Activated T-helper 1 cell treated with anti-CD3 and anti-CD28 coated beads, Interleukin-12 subunit alpha, Interleukin-12 subunit beta, Interleukin-2, Interleukin-4 antibody, amounts not matched to agents 30 ng/mL and 10 ng/mL and 1 ng/mL, durations not matched to agents 14 hours and 24 hours and 36 hours (primary cell): ENCODE measurements around the gene BRWD1. TPM values are rescaled to one million over a fixed set of nuclear protein-coding genes. Genes with fewer than 3 reads are reported as not detected.

Source experiments
- DNase-seq: peaks from one replicate; pipeline ENCODE4 v3.0.0; 2021; ENCODE audit warnings: low spot score
- H3K27ac Mint-ChIP-seq: one replicate; pipeline ENCODE4 v1.8.0; 2021; ENCODE audit warnings: mild to moderate bottlenecking, mixed read lengths
- H3K27me3 Mint-ChIP-seq: one replicate; pipeline ENCODE4 v1.8.0; 2022; ENCODE audit warnings: mild to moderate bottlenecking, moderate library complexity, mixed read lengths; ENCODE audit not compliant: insufficient read depth
- H3K36me3 Mint-ChIP-seq: one replicate; pipeline ENCODE4 v1.8.0; 2021; ENCODE audit warnings: low read depth, mixed read lengths
- H3K4me1 Mint-ChIP-seq: one replicate; pipeline ENCODE4 v1.8.0; 2021; ENCODE audit warnings: low read depth, mixed read lengths
- H3K4me3 Mint-ChIP-seq: one replicate; pipeline ENCODE4 v1.8.0; 2021; ENCODE audit warnings: mild to moderate bottlenecking, moderate library complexity, mixed read lengths
- H3K9me3 Mint-ChIP-seq: one replicate; pipeline ENCODE4 v1.8.0; 2021; ENCODE audit warnings: mixed read lengths
- intact Hi-C: fragments of 100-400 bp; cut with micrococcal nuclease; formaldehyde crosslinking; loops from one replicate; pipeline ENCODE4 v1.15.1; 2024
- total RNA-seq: library from RNA; stranded (reverse); gene quantifications from 2 replicates; pipeline ENCODE4 v1.2.3, GENCODE V29; 2022

The BRWD1 gene
- total RNA-seq, 1 donor from 2014 or later: 34.7 TPM

DNA sequence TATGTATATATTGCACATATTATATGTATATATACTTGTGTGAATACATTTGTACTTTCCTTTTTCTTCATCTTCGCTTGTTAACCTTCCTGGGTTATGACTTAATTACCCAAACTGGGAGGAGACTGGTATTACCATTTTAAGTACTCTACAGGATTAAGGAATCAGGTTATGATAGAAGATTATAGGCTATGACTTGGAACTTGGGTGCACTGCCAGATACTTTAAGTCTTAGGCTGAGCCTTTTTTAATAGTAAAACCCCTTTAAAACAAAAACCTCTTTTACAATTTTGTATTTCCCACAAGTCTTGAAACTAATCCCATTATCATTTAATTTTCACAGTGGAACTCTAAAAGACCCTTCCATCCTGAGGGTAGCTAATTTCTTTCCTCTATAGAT lies 6.0 kb downstream of the BRWD1 start:
- Mint-ChIP-seq H3K27me3 (no peaks in the 10 kb centered on the region), H3K4me3 (no peak overlapping the region), H3K36me3 (peaks cover 32% of the 10 kb centered on the region), H3K27ac (no peak overlapping the region), H3K9me3 (no peaks in the 10 kb centered on the region), H3K4me1 (peaks cover 21% of the 10 kb centered on the region)
- intact Hi-C loops: no loop called here
- DNase-seq: no peak

- Mint-ChIP-seq H3K27me3 (no peaks in the 10 kb centered on the region), H3K4me1 (peaks cover 25% of the 10 kb centered on the region), H3K36me3 (peaks cover 46% of the 10 kb centered on the region), H3K9me3 (peaks cover 8% of the 10 kb centered on the region), H3K27ac (no peak overlapping the region), H3K4me3 (no peak overlapping the region)
- no peak for DNase-seq
- intact Hi-C loops: no loop called here
Measured at GRCh38 chr21:39300587-39300986, 12.8 kb downstream of the BRWD1 start.

DNA sequence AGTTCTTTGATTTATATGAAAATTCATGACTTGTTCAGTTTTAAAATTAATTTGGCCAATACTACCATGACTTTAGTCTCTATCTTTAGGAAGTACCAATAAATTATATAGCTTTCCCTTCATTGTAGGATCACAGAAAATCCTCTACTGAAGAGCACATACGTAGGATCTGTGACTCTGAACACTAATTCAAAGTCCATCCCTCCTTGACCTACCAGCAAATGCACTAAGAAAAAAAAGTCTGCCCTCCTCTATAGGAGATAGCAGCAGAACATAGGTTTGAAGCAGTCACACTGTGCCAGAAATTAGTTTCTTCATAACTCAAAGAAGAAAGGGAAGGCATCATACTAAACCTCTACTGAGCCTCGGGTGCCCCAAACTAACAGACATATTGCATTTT lies 16.5 kb downstream of the BRWD1 start:
- H3K4me3 Mint-ChIP-seq: no peak overlapping the region
- intact Hi-C loops: no loop called here
- H3K36me3 Mint-ChIP-seq: peaks cover 58% of the 10 kb centered on the region
- peaks cover 8% of the 10 kb centered on the region for H3K9me3 Mint-ChIP-seq
- no peaks in the 10 kb centered on the region for H3K27me3 Mint-ChIP-seq
- no peak overlapping the region for H3K27ac Mint-ChIP-seq
- peaks cover 19% of the 10 kb centered on the region for H3K4me1 Mint-ChIP-seq
- no peak for DNase-seq

DNA sequence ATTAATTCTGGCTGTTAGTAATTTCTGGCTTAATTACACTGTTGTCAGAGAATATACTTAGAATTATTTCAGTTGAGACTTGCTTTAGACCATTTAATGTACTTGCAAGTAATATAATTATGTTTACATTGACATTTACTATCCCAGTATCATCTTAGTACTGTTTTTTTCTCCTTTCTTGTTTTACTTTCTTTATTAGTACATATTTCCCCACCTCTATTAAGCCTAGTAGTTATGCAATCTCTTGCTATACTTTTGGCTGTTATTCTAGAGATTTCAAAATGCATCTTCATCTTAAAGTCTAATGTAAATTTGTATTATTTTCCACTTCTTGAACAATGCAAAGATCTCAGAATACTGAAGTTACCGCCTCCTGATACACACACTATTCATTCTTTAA lies 24.4 kb downstream of the BRWD1 start:
- intact Hi-C loops: no loop called here
- no peak for DNase-seq
- Mint-ChIP-seq H3K36me3 (peaks cover 57% of the 10 kb centered on the region), H3K9me3 (no peaks in the 10 kb centered on the region), H3K27ac (no peak overlapping the region), H3K4me3 (no peak overlapping the region), H3K4me1 (peaks cover 4% of the 10 kb centered on the region), H3K27me3 (no peaks in the 10 kb centered on the region)

GRCh38 chr21:39282911-39283310 lies 30.5 kb downstream of the BRWD1 start:
- Mint-ChIP-seq H3K4me1 (peaks cover 12% of the 10 kb centered on the region), H3K27me3 (no peaks in the 10 kb centered on the region), H3K27ac (no peak overlapping the region), H3K36me3 (peaks cover 35% of the 10 kb centered on the region), H3K4me3 (no peak overlapping the region), H3K9me3 (no peaks in the 10 kb centered on the region)
- intact Hi-C loops: loop anchor here (5.0 kb wide), 1 partner anchor 46 kb away; no protein-coding TSS in a partner anchor
- no peak for DNase-seq

- H3K27me3 Mint-ChIP-seq: no peaks in the 10 kb centered on the region
- peaks cover 12% of the 10 kb centered on the region for H3K4me1 Mint-ChIP-seq
- peaks cover 31% of the 10 kb centered on the region for H3K36me3 Mint-ChIP-seq
- H3K4me3 Mint-ChIP-seq: no peak overlapping the region
- H3K27ac Mint-ChIP-seq: no peak overlapping the region
- no peak for DNase-seq
- intact Hi-C loops: loop anchor here (5.0 kb wide), 1 partner anchor 45 kb away; no protein-coding TSS in a partner anchor
- no peaks in the 10 kb centered on the region for H3K9me3 Mint-ChIP-seq
Measured at GRCh38 chr21:39281853-39282252, 31.6 kb downstream of the BRWD1 start.

DNA sequence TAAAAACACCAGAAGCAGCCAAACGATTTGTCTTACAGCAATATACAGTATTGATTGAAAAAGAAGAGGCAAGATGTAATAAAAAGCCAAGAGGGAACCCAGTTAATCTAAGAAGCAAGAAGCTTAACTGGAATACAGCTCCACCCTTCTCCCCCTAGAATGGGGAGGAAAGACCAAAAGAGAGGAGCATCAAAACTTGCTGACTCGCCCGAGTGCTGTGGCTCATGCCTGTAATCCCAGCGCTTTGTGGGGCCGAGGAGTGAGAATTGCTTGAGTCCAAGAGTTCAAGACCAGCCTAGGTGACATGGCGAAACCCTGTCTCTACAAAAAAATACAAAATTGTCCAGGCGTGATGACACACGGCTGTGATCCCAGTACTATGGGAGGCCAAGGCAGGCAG lies 32.2 kb downstream of the BRWD1 start:
- Mint-ChIP-seq H3K4me3 (no peak overlapping the region), H3K27me3 (no peaks in the 10 kb centered on the region), H3K36me3 (peaks cover 31% of the 10 kb centered on the region), H3K4me1 (peaks cover 12% of the 10 kb centered on the region), H3K9me3 (no peaks in the 10 kb centered on the region), H3K27ac (peak overlapping the region; percentile 42)
- no peak for DNase-seq
- intact Hi-C loops: loop anchor here (5.0 kb wide), 1 partner anchor 44 kb away; no protein-coding TSS in a partner anchor

DNA sequence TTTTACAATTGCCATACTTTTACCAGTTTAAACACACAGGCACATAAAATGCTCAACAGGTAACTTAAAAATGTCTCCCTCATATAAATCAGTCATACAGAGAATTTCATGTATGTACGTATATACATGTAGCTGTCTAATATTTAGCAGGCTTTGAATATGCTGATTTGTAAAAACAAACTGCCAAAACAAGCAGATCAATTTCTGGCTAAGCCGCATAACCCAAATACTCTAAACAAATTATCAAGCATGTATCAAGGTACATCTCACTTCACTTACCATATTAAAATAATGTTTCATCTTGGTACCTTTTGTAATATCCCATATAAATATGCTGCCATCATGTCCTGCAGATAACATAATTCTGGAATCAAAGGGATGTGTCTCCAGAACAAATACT lies 43.8 kb downstream of the BRWD1 start:
- intact Hi-C loops: no loop called here
- H3K36me3 Mint-ChIP-seq: peaks cover 25% of the 10 kb centered on the region

GRCh38 chr21:39265603-39266002 lies 47.8 kb downstream of the BRWD1 start:
- Mint-ChIP-seq H3K4me1 (no peaks in the 10 kb centered on the region), H3K9me3 (no peaks in the 10 kb centered on the region), H3K27ac (no peak overlapping the region), H3K27me3 (no peaks in the 10 kb centered on the region), H3K4me3 (no peak overlapping the region), H3K36me3 (peaks cover 28% of the 10 kb centered on the region)
- intact Hi-C loops: no loop called here
- no peak for DNase-seq

More for the DNA sequence above, 43.8 kb downstream of the BRWD1 start:
- Mint-ChIP-seq H3K27ac (no peak overlapping the region), H3K4me3 (no peak overlapping the region), H3K27me3 (no peaks in the 10 kb centered on the region), H3K9me3 (no peaks in the 10 kb centered on the region), H3K4me1 (no peaks in the 10 kb centered on the region)
- no peak for DNase-seq

- intact Hi-C loops: no loop called here
- no peaks in the 10 kb centered on the region for H3K27me3 Mint-ChIP-seq
- H3K4me3 Mint-ChIP-seq: no peak overlapping the region
- no peaks in the 10 kb centered on the region for H3K4me1 Mint-ChIP-seq
- no peaks in the 10 kb centered on the region for H3K9me3 Mint-ChIP-seq
- peaks cover 27% of the 10 kb centered on the region for H3K36me3 Mint-ChIP-seq
- H3K27ac Mint-ChIP-seq: no peak overlapping the region
- no peak for DNase-seq
Measured at GRCh38 chr21:39263372-39263771, 50.1 kb downstream of the BRWD1 start.

DNA sequence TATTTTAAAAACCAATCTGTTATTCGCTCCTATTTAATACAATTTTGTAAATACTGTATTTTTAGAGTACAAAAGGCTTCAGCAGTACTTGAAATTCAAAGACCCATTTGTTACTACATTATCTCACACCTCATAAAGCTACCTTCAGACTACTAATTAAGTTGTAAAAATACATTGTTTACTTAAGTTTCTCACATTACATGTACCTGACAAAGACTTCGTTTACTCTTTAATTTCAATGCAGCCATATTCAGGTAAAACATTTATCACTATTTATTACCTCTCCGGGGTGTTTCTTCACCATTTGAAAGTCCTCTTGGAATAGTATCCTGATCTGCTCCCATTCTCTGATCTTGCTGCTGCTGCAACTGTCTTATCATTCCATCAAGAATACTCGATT lies 55.2 kb downstream of the BRWD1 start:
- Mint-ChIP-seq H3K36me3 (peaks cover 29% of the 10 kb centered on the region), H3K4me3 (no peak overlapping the region), H3K9me3 (no peaks in the 10 kb centered on the region), H3K27me3 (no peaks in the 10 kb centered on the region), H3K4me1 (peaks cover 6% of the 10 kb centered on the region), H3K27ac (no peak overlapping the region)
- DNase-seq: no peak
- intact Hi-C loops: no loop called here

GRCh38 chr21:39251326-39251725 lies 62.1 kb downstream of the BRWD1 start:
- intact Hi-C loops: no loop called here
- Mint-ChIP-seq H3K36me3 (peaks cover 20% of the 10 kb centered on the region), H3K4me1 (no peaks in the 10 kb centered on the region), H3K27me3 (no peaks in the 10 kb centered on the region), H3K4me3 (no peak overlapping the region), H3K9me3 (no peaks in the 10 kb centered on the region), H3K27ac (no peak overlapping the region)
- DNase-seq: no peak

- H3K27ac Mint-ChIP-seq: no peak overlapping the region
- peaks cover 42% of the 10 kb centered on the region for H3K36me3 Mint-ChIP-seq
- intact Hi-C loops: loop anchor here (5.0 kb wide), 2 partner anchors 41 to 44 kb away; no protein-coding TSS in a partner anchor
- DNase-seq: no peak
- H3K4me3 Mint-ChIP-seq: no peak overlapping the region
- no peaks in the 10 kb centered on the region for H3K27me3 Mint-ChIP-seq
- peaks cover 5% of the 10 kb centered on the region for H3K4me1 Mint-ChIP-seq
- no peaks in the 10 kb centered on the region for H3K9me3 Mint-ChIP-seq
Measured at GRCh38 chr21:39238275-39238674, 75.2 kb downstream of the BRWD1 start.

- no peak for DNase-seq
- Mint-ChIP-seq H3K27ac (no peak overlapping the region), H3K27me3 (no peaks in the 10 kb centered on the region), H3K4me3 (no peak overlapping the region), H3K36me3 (peaks cover 46% of the 10 kb centered on the region), H3K9me3 (no peaks in the 10 kb centered on the region), H3K4me1 (peaks cover 3% of the 10 kb centered on the region)
- intact Hi-C loops: no loop called here
Measured at GRCh38 chr21:39232861-39233291, 80.6 kb downstream of the BRWD1 start.
